HEK293T (cell line): ENCODE measurements around the gene CD19.
"Not testable (repeated sequence)": the region's sequence is repeated elsewhere in the genome, so short reads cannot be mapped to it uniquely, and the experiment has no call there.

Experiments used
- CTCF ChIA-PET: fragments of 350-600 bp; formaldehyde crosslinking; extraction: SDS; loops from one replicate; lab custom pipeline; 2021; ENCODE audit warnings: antibody characterized with exemption, inconsistent platforms; lab: Yijun Ruan, JAX
- POLR2A ChIA-PET: fragments of 350-600 bp; formaldehyde crosslinking; extraction: SDS; loops from one replicate; lab custom pipeline; 2020; ENCODE audit warnings: antibody characterized with exemption, inconsistent platforms; lab: Yijun Ruan, JAX
- DNase-seq: peaks from one replicate; pipeline ENCODE4 v3.0.0; 2012; ENCODE audit warnings: mixed read lengths; ENCODE audit errors: extremely low spot score
- ARNT ChIP-seq: fragments of 450-650 bp; IDR thresholded peaks from 2 replicates; pipeline ENCODE4 v1.6.1; 2017; ENCODE audit warnings: mild to moderate bottlenecking
- BHLHE40 ChIP-seq: fragments of 450-650 bp; IDR thresholded peaks from 2 replicates; pipeline ENCODE4 v1.6.1; 2016; ENCODE audit warnings: mild to moderate bottlenecking, moderate library complexity, borderline replicate concordance
- CTBP1 ChIP-seq: fragments of 450-650 bp; IDR thresholded peaks from 2 replicates; pipeline ENCODE4 v1.6.1; 2016; ENCODE audit warnings: borderline replicate concordance
- ELF4 ChIP-seq: fragments of 450-650 bp; IDR thresholded peaks from 2 replicates; pipeline ENCODE4 v1.6.1; 2017; ENCODE audit warnings: antibody characterized with exemption
- FOXA1 ChIP-seq: fragments of 450-650 bp; IDR thresholded peaks from 2 replicates; pipeline ENCODE4 v1.6.1; 2016; ENCODE audit warnings: mild to moderate bottlenecking
- FOXK2 ChIP-seq: fragments of 450-650 bp; IDR thresholded peaks from 2 replicates; pipeline ENCODE4 v1.6.1; 2016; ENCODE audit warnings: mild to moderate bottlenecking
- FOXM1 ChIP-seq: fragments of 450-650 bp; IDR thresholded peaks from 2 replicates; pipeline ENCODE4 v1.6.1; 2017; ENCODE audit warnings: mild to moderate bottlenecking, borderline replicate concordance
- HDGF ChIP-seq: fragments of 450-650 bp; IDR thresholded peaks from 2 replicates; pipeline ENCODE4 v1.6.1; 2017; ENCODE audit warnings: antibody characterized with exemption, borderline replicate concordance
- L3MBTL2 ChIP-seq: fragments of 450-650 bp; conservative IDR thresholded peaks from 2 replicates; pipeline ENCODE4 v1.6.1; 2016; ENCODE audit warnings: mild to moderate bottlenecking
- LEF1 ChIP-seq: fragments of 450-650 bp; IDR thresholded peaks from 2 replicates; pipeline ENCODE4 v1.6.1; 2017; ENCODE audit warnings: mild to moderate bottlenecking, borderline replicate concordance
- NFRKB ChIP-seq: fragments of 450-650 bp; IDR thresholded peaks from 2 replicates; pipeline ENCODE4 v1.6.1; 2016; ENCODE audit warnings: mild to moderate bottlenecking, moderate library complexity
- SP1 ChIP-seq: fragments of 450-650 bp; IDR thresholded peaks from 2 replicates; pipeline ENCODE4 v1.6.1; 2017
- SUZ12 ChIP-seq: fragments of 450-650 bp; IDR thresholded peaks from 2 replicates; pipeline ENCODE4 v1.6.1; 2016; ENCODE audit warnings: mild to moderate bottlenecking
- TARDBP ChIP-seq: fragments of 450-650 bp; IDR thresholded peaks from 2 replicates; pipeline ENCODE4 v1.6.1; 2016
- ZNF384 ChIP-seq: fragments of 450-650 bp; IDR thresholded peaks from 2 replicates; pipeline ENCODE4 v1.6.1; 2016
- TF ChIP-seq, protein P1 (sequence below): fragments of 450-650 bp; IDR thresholded peaks from 2 replicates; pipeline ENCODE4 v1.6.1; 2016

CD19 gene

DNA sequence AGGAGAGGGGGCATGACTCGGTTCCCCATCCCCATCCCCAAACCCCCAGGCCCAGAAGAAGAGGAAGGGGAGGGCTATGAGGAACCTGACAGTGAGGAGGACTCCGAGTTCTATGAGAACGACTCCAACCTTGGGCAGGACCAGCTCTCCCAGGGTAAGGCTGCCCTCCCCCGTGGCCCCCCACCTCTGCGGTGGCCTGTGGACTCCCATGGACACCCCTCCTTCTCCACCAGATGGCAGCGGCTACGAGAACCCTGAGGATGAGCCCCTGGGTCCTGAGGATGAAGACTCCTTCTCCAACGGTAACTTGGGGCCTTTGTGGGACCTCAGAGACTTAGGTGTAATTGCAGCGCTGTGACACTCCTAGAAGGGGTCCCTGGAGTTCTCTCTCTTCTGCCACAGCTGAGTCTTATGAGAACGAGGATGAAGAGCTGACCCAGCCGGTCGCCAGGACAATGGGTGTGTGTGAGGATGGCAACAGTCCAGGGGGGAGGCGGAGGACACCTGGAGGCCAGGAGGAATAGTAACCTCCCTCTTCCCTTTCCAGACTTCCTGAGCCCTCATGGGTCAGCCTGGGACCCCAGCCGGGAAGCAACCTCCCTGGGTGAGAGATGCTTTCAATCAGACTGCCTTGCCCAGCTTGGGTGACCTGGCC is 5.6 kb downstream of the CD19 start:
- DNase-seq, result no peak
- ChIA-PET CTCF (interaction anchor here (0.7 to 2.6 kb wide), 2 partner anchors 8 to 13 kb away, joined by 3 to 15 read pairs; partner anchors contain the start of gene NFATC2IP), POLR2A (interaction anchor here (1.5 to 2.7 kb wide), 3 partner anchors 11 to 116 kb away, joined by 3 to 16 read pairs (median 9); partner anchors contain the start of genes NFATC2IP and RABEP2)
- no peak for TF ChIP-seq NFRKB
- no peak for TF ChIP-seq SP1
- TF ChIP-seq LEF1, result no peak
- TF ChIP-seq CTBP1, result no peak
- TF ChIP-seq BHLHE40, result no peak
- TF ChIP-seq HDGF, result no peak

DNA sequence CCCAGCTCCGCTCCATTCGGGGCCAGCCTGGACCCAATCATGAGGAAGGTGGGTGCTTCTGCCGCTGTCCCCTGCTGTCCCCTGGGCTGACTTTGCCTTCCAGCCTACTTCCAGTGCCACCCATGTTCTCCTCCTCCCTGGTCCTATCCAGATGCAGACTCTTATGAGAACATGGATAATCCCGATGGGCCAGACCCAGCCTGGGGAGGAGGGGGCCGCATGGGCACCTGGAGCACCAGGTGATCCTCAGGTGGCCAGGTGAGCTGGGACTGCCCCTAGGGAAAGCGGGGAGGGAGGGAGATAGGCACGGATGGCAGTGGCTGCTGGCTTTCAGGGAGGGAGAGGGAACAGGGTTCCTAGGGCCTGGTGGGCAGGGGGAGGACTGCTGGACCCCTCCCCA is 7.0 kb downstream of the CD19 start:
- POLR2A ChIA-PET, result interaction anchor here (0.9 kb wide), 1 partner anchor 92 kb away, joined by 3 read pairs; the partner anchor contains the start of gene TUFM

DNA sequence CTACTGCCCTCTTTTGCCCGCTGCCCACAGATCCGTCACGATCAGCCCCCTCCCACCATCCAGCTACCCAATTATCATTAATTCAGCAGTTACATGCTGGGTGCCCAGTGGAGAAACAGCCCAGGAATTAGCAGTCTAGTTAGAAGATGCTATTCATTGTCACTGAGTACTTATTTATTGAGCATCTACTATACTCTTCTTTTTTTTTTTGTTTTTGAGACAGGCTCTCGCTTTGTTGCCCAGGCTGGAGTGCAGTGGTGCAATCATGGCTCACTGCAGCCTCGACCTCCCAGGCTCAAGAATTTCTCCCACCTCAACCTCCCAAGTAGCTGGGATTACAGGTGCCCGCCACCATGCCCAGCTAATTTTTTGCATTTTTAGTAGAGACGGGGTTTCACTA is 8.1 kb downstream of the CD19 start:
- DNase-seq, CTCF ChIA-PET: not testable (repeated sequence)
- POLR2A ChIA-PET, result interaction anchor here (0.9 kb wide), 1 partner anchor 93 kb away, joined by 3 read pairs; the partner anchor contains the start of gene TUFM

More for the DNA sequence above, 7.0 kb downstream of the CD19 start:
- TF ChIP-seq FOXK2 (no peak), CTBP1 (no peak), ELF4 (no peak), BHLHE40 (no peak), NFRKB (no peak), LEF1 (no peak), FOXA1 (no peak), ZNF384 (no peak), FOXM1 (no peak)
- TF ChIP-seq, protein P1, sequence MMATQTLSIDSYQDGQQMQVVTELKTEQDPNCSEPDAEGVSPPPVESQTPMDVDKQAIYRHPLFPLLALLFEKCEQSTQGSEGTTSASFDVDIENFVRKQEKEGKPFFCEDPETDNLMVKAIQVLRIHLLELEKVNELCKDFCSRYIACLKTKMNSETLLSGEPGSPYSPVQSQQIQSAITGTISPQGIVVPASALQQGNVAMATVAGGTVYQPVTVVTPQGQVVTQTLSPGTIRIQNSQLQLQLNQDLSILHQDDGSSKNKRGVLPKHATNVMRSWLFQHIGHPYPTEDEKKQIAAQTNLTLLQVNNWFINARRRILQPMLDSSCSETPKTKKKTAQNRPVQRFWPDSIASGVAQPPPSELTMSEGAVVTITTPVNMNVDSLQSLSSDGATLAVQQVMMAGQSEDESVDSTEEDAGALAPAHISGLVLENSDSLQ, result no peak
- no peak for DNase-seq
- CTCF ChIA-PET, result no interaction called here

DNA sequence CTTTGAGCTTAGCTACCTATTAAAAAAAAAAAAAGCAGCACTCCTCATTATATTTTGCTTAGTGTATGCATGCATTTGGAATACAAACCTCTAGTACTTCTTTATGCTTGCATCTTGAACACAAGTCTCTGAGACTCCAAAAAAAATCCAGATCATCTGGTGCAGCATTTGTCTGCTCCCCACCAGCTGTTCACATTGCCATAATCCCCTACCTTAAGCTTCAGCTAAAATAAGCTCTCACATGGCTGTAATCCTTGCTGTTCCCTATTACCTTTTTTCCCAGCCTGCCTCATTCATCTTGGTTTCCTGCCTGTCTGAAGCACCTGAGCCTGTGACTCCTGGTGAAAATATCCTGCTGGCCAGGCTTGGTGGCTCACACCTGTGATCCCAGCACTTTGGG is 11.5 kb downstream of the CD19 start:
- TF ChIP-seq TARDBP (no peak), SP1 (no peak), CTBP1 (no peak), ZNF384 (no peak), NFRKB (no peak), ELF4 (no peak), ARNT (no peak)
- ChIA-PET POLR2A (interaction anchor here (1.2 kb wide), 1 partner anchor 97 kb away, joined by 3 read pairs; the partner anchor contains the start of gene TUFM), CTCF (no interaction called here)
- no peak for DNase-seq

DNA sequence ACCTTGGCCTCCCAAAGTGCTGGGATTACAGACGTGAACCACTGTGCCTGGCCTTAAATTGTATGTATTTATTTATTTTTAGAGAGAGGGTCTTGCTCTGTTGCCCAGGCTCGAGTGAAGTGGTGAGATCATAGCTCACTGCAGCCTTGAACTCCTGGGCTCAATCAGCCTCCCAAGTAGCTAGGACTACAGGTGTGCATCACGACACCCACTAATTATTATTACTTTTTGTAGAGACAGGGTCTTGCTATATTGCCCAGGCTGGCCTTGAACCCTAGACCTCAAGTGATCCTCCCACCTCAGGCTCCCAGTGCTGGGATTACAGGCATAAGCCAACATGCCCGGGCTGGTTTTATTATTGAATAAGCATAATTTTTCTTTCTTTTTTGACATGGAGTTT is 14.9 kb downstream of the CD19 start:
- ChIA-PET CTCF (no interaction called here), POLR2A (no interaction called here)
- TF ChIP-seq FOXK2 (no peak), FOXA1 (no peak), ARNT (no peak), HDGF (no peak), SP1 (no peak), FOXM1 (no peak), NFRKB (no peak), ZNF384 (no peak), TARDBP (no peak), L3MBTL2 (no peak), ELF4 (no peak), CTBP1 (no peak), LEF1 (no peak), BHLHE40 (no peak), SUZ12 (no peak)
- TF ChIP-seq, protein P1, result no peak
- DNase-seq, result no peak

DNA sequence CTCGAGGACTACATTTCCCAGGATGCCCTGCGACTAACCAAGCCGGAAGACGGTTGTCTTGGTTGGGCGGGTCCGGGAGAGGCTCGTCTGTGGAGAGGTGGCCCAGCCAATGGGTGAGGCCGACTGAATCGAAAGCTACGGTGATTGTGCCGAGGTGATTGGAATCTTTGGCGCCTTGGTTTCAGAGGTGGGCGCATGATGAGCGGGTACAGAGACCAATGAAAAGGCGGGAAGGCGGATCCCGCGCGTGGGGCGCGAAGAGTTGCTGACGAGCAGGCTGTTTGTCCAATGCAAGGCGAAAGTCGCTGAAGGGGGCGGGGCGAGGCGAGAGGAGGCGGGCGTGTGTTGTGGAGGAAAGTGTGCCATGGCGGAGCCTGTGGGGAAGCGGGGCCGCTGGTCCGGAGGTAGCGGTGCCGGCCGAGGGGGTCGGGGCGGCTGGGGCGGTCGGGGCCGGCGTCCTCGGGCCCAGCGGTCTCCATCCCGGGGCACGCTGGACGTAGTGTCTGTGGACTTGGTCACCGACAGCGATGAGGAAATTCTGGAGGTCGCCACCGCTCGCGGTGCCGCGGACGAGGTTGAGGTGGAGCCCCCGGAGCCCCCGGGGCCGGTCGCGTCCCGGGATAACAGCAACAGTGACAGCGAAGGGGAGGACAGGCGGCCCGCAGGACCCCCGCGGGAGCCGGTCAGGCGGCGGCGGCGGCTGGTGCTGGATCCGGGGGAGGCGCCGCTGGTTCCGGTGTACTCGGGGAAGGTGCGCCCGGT is 19.1 kb downstream of the CD19 start, which contains the start of gene NFATC2IP:
Gene NFATC2IP (plus strand): TSS at position 290 of the 762 bp plus-strand sequence. CDS start 75 bp downstream, at position 365.
- CTCF ChIA-PET, result interaction anchor here (0.6 kb wide), 2 partner anchors 14 to 16 kb away, joined by 3 read pairs; no protein-coding TSS in a partner anchor
- DNase-seq, result peak; percentile 97
- TF ChIP-seq ZNF384, result no peak
- TF ChIP-seq, protein P1, result peak; percentile 100
- peak; percentile 79 for TF ChIP-seq ELF4
- 0 out of 2 replicates have a peak, but pooled peaks have one; percentile 39 for TF ChIP-seq L3MBTL2
- POLR2A ChIA-PET, result interaction anchor here (0.6 to 2.6 kb wide), 16 partner anchors 13 to 128 kb away, joined by 3 to 19 read pairs (median 4); partner anchors contain the start of genes ATXN2L, SH2B1, SPNS1 and TUFM
